Measurements from ENCODE around the gene ZFAND3. TPM values are rescaled to one million over a fixed set of nuclear protein-coding genes. Genes with fewer than 3 reads are reported as not detected.

ZFAND3 gene
- total RNA-seq, 4 donors from 2014 or later, result 37.3 to 70.1 (median 55.2) TPM

DNA sequence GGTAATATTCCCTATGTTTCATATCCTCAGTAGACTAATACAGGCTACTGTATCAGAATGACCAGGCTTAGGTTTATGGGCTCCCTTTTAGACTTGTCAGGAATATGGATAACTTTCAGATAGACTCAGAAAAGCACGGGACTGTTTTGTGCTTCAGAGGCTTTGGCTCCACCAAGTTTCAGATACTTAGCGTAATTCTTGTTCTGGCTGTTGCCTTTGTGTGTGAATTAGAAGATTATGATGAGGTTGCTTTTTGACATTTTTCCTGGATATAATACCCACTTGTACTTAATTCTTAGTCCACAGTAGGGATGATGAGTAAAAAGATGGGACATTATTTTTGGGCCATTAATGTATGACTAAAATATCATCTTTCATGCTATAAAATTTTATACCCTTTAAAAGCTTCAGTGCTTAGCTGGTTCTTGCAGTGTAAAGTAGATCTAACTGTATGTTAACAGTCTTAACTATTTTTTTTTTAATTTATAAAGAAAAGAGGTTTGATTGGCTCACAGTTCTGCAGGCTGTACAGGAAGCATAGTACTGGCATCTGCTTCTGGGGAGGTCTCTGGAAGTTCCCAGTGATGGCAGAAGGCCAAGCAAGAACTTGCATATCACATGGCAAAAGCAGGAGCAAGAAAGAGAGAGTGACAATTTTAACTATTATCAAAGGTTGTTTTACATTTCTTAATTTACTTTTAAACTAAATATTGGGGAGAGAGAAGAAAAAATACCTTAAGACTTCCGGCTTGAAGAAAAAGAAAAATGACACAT lies 120.7 kb downstream of the ZFAND3 start:
- H3K9me3 ChIP-seq, result no peaks in the 10 kb centered on the region
- intact Hi-C loops (cut with DNase I), result no loop called here
- no peaks in the 10 kb centered on the region for H3K36me3 ChIP-seq
- DNase-seq (ENCODE audit: extremely low spot score), result no peak
- H3K27me3 ChIP-seq, result no peaks in the 10 kb centered on the region
- WGBS, result 71% methylated on average over 3 of the region's 3 CpGs
- no peak for TF ChIP-seq POLR2A (IDR thresholded peaks at IDR 0.05; ENCODE audit: low read depth)
- TF ChIP-seq POLR2AphosphoS5 (IDR thresholded peaks at IDR 0.05), result no peak
- TF ChIP-seq, protein P1, sequence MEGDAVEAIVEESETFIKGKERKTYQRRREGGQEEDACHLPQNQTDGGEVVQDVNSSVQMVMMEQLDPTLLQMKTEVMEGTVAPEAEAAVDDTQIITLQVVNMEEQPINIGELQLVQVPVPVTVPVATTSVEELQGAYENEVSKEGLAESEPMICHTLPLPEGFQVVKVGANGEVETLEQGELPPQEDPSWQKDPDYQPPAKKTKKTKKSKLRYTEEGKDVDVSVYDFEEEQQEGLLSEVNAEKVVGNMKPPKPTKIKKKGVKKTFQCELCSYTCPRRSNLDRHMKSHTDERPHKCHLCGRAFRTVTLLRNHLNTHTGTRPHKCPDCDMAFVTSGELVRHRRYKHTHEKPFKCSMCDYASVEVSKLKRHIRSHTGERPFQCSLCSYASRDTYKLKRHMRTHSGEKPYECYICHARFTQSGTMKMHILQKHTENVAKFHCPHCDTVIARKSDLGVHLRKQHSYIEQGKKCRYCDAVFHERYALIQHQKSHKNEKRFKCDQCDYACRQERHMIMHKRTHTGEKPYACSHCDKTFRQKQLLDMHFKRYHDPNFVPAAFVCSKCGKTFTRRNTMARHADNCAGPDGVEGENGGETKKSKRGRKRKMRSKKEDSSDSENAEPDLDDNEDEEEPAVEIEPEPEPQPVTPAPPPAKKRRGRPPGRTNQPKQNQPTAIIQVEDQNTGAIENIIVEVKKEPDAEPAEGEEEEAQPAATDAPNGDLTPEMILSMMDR (IDR thresholded peaks at IDR 0.05), result no peak
- no peak for TF ChIP-seq EP300 (IDR thresholded peaks at IDR 0.05)
- H3K27ac ChIP-seq (replicated peaks in 1 of 4), result no peak overlapping the region
- H3K4me3 ChIP-seq, result no peak overlapping the region
- H3K4me1 ChIP-seq, result peaks cover 35 to 72% (median 49%) of the 10 kb centered on the region in 4 donors

DNA sequence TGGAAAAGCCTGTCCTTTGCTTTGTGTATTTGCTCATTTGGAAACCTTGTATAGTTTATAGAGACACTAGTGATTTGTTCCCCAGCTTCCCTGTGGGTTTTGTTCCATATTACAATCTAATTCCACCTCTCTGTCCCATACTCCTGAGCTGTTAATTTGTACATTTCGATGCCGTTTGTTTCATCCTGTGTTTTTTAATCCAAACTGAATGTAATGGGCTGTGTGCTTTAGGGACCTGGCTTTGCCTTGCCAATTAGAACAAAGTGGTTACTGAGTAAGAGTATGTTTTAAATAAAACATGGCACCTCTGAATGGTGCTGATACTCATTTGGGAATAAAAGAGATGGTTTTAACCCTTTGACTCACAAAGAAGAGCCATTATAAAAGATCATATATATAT lies 122.3 kb downstream of the ZFAND3 start:
- intact Hi-C loops (cut with DNase I), result no loop called here
- no peak for DNase-seq (ENCODE audit: extremely low spot score)
- H3K9me3 ChIP-seq, result no peaks in the 10 kb centered on the region
- H3K36me3 ChIP-seq, result no peaks in the 10 kb centered on the region
- no peaks in the 10 kb centered on the region for H3K27me3 ChIP-seq
- WGBS, result 73% methylated on average over 2 of the region's 2 CpGs
- H3K4me3 ChIP-seq, result no peak overlapping the region
- H3K4me1 ChIP-seq, result peaks cover 37 to 88% (median 56%) of the 10 kb centered on the region in 4 donors
- no peak overlapping the region for H3K27ac ChIP-seq (replicated peaks in 1 of 4)
- TF ChIP-seq EP300 (IDR thresholded peaks at IDR 0.05), result no peak
- no peak for TF ChIP-seq POLR2A (IDR thresholded peaks at IDR 0.05; ENCODE audit: low read depth)
- no peak for TF ChIP-seq POLR2AphosphoS5 (IDR thresholded peaks at IDR 0.05)
- TF ChIP-seq, protein P1 (IDR thresholded peaks at IDR 0.05), result no peak

DNA sequence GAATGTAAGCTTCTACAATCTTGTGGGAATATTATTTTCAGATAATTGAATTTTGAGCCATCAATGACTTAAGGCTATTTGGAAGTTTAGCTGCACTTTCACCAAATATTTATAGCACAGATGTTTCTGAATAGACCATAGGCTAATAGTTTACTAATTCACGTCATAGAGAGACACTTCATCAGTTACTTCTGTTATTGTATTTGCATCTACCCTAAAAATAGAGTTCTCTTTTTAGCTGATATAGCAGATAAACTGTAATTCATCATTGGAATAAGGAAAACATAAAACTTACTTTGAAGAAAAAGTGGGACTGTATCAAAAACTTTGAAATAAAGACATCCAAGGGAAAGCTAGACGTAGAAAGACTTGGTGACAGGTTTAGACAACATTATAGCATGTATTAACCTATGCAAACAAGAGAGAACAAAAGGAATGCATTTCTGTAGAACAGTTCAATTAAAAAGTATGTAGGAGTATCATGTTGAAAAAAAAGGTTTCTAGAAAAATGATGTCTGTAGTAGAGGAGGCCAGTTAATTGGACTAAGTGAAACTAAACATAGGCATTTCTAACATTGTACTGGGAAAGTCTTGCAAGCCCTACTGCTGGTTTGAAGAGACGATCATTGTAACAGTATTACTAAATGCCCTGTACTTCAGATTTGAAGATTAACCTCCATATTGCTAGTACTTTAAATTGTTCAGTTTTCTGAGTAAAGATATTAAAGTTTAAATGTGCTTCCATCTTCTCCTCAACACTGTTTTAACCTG lies 123.3 kb downstream of the ZFAND3 start:
- WGBS, result 43% methylated on average over 3 of the region's 3 CpGs
- intact Hi-C loops (cut with DNase I), result no loop called here
- H3K27ac ChIP-seq (replicated peaks in 1 of 4), result no peak overlapping the region
- no peaks in the 10 kb centered on the region for H3K36me3 ChIP-seq
- TF ChIP-seq POLR2A (IDR thresholded peaks at IDR 0.05; ENCODE audit: low read depth) (no peak), EP300 (IDR thresholded peaks at IDR 0.05) (no peak)
- H3K27me3 ChIP-seq, result no peaks in the 10 kb centered on the region
- no peak overlapping the region for H3K4me3 ChIP-seq
- peaks cover 33 to 93% (median 62%) of the 10 kb centered on the region in 4 donors for H3K4me1 ChIP-seq
- DNase-seq (ENCODE audit: extremely low spot score), result no peak
- no peaks in the 10 kb centered on the region for H3K9me3 ChIP-seq

DNA sequence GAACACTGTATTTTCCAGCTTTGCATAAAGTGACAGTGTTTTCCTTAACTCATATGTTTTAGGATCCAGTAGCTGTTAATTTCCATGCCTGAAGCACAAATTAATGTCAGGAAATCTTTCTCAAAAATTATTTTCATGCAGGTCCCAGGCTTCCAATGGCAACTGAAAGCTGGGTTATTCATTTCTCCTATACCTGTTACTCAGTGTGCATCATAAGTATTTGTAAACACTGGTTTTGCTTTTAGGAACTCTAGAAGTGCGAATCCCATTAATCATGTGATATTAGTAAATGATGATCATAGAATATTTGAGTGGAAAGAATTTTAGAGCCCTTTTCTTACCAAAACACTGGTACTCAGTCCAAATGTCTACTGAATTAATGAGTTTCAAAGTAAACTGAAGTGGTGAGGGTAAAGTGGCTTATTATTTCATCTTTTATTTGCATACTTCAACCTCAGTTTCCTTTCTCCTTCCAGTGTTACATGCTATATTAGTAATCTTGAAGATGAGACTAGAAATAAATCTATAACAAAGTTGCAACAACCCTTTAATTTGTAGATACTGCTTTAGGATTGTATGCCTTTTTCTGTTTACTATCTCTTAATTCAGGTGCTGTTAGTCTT lies 124.0 kb downstream of the ZFAND3 start:
- Histone ChIP-seq H3K4me3 (no peak overlapping the region), H3K9me3 (no peaks in the 10 kb centered on the region), H3K36me3 (no peaks in the 10 kb centered on the region), H3K27me3 (no peaks in the 10 kb centered on the region), H3K27ac (replicated peaks in 1 of 4) (no peak overlapping the region), H3K4me1 (peaks cover 29 to 93% (median 64%) of the 10 kb centered on the region in 4 donors)
- 89% methylated on average over 1 of the region's 1 CpG for WGBS
- DNase-seq (ENCODE audit: extremely low spot score), result no peak
- intact Hi-C loops (cut with DNase I), result no loop called here
- TF ChIP-seq EP300 (IDR thresholded peaks at IDR 0.05), result no peak
- TF ChIP-seq, protein P1 (IDR thresholded peaks at IDR 0.05), result no peak
- no peak for TF ChIP-seq POLR2A (IDR thresholded peaks at IDR 0.05; ENCODE audit: low read depth)
- TF ChIP-seq POLR2AphosphoS5 (IDR thresholded peaks at IDR 0.05), result no peak

DNA sequence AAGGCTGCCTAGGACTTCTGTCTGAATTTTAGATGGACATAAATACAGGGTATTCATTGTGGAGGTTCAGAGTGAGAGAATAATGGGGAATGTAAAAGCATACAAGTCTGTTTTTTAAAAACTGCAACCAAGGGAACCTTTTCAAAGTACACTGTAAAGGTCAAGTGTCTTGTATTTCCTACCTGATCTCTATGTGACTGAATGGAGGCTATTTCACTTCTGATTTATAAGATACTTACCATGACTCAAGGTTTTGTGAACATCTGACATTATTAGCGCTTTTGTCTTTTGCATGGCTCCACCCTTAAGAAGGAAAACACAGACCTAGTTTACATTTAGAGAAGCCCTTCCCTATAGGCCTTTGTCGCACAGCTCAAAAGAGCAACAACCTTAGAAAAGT lies 126.5 kb downstream of the ZFAND3 start:
- no peak for TF ChIP-seq POLR2AphosphoS5 (IDR thresholded peaks at IDR 0.05)
- TF ChIP-seq, protein P1 (IDR thresholded peaks at IDR 0.05), result no peak
- TF ChIP-seq POLR2A (IDR thresholded peaks at IDR 0.05; ENCODE audit: low read depth), result no peak
- TF ChIP-seq EP300 (IDR thresholded peaks at IDR 0.05), result no peak
- intact Hi-C loops (cut with DNase I), result no loop called here
- no peak for DNase-seq (ENCODE audit: extremely low spot score)
- H3K36me3 ChIP-seq, result no peaks in the 10 kb centered on the region
- no peaks in the 10 kb centered on the region for H3K9me3 ChIP-seq
- H3K4me1 ChIP-seq, result peaks cover 6 to 70% (median 47%) of the 10 kb centered on the region in 4 donors
- no peaks in the 10 kb centered on the region for H3K27me3 ChIP-seq
- 93% methylated on average over 2 of the region's 2 CpGs for WGBS
- no peak overlapping the region for H3K4me3 ChIP-seq
- H3K27ac ChIP-seq (replicated peaks in 1 of 4), result no peak overlapping the region
